H1 (cell line): Measurements from ENCODE around the gene CD34. TPM values are rescaled to one million over a fixed set of nuclear protein-coding genes. Genes with fewer than 3 reads are reported as not detected.

Experiments
- BACH1 ChIP-seq: IDR thresholded peaks from 2 replicates; pipeline ENCODE4 v1.6.1; 2012; ENCODE audit warnings: low read length, improper control_type of control experiment
- CREB1 ChIP-seq: IDR thresholded peaks from 2 replicates; pipeline ENCODE4 v1.6.1; 2012; ENCODE audit warnings: inconsistent platforms
- MAX ChIP-seq: IDR thresholded peaks from 2 replicates; pipeline ENCODE4 v1.6.1; 2012; ENCODE audit warnings: inconsistent platforms
- NANOG ChIP-seq: IDR thresholded peaks from 2 replicates; pipeline ENCODE4 v1.6.1; 2011; ENCODE audit warnings: low read length, low read depth, mild to moderate bottlenecking, inconsistent platforms; ENCODE audit not compliant: insufficient read depth, poor library complexity, severe bottlenecking
- POLR2A ChIP-seq, 2 experiments: IDR thresholded peaks; 1 replicate in 1 of 2; 2 replicates in 1 of 2; pipeline ENCODE4 v1.6.1; 2011; ENCODE audit warnings: low read depth in 2 of 2, low read length in 2 of 2, mild to moderate bottlenecking in 2 of 2; ENCODE audit errors: control extremely low read depth in 1 of 2
- POU5F1 ChIP-seq: IDR thresholded peaks from 2 replicates; pipeline ENCODE4 v1.6.1; 2011; ENCODE audit warnings: low read depth, mild to moderate bottlenecking, low read length, moderate library complexity
- SP1 ChIP-seq: IDR thresholded peaks from 2 replicates; pipeline ENCODE4 v1.6.1; 2011; ENCODE audit warnings: low read depth, low read length
- TEAD4 ChIP-seq: IDR thresholded peaks from 2 replicates; pipeline ENCODE4 v1.6.1; 2012; ENCODE audit warnings: low read depth, low read length, inconsistent platforms, mixed read lengths
- USF2 ChIP-seq: IDR thresholded peaks from 2 replicates; pipeline ENCODE4 v1.6.1; 2011; ENCODE audit warnings: low read length, improper control_type of control experiment
- polyA plus RNA-seq, 7 experiments: library from polyadenylated mRNA; depleted of rRNA in 3 of 7; stranded (reverse) in 5 of 7; unstranded in 2 of 7; fragments of >200 nt in 5 of 7; fragments of 200-250 nt in 2 of 7; gene quantifications; 1 replicate in 5 of 7; 2 replicates in 1 of 7; 4 replicates in 1 of 7; pipeline versions ENCODE4 v1.2.1 to v1.2.3, GENCODE V29; 2011 to 2013; ENCODE audit warnings: missing spikeins in 2 of 7, mixed read lengths in 2 of 7
- total RNA-seq: library from RNA; stranded (reverse); fragmentation: NEBNext Ultra II Directional; extraction: Animal tissue kit (Norgen Biotek cat#: 25700); gene quantifications from 2 replicates; pipeline ENCODE4 v1.2.1, GENCODE V29; 2021

Gene CD34
- total and polyA plus RNA-seq, 2 of the 8 experiments (the other 6 are each of a cell fraction or from before 2014, with no cell fraction given): 0.39 to 0.54 TPM

GRCh38 chr1:207898836-207899235 lies 12.1 kb downstream of the CD34 start (continued):
- no peak for TF ChIP-seq NANOG
- no peak for TF ChIP-seq CREB1
- TF ChIP-seq POU5F1: no peak
- no peak for TF ChIP-seq USF2
- TF ChIP-seq MAX: no peak
- no peak for TF ChIP-seq SP1
- no peak for TF ChIP-seq BACH1
- TF ChIP-seq TEAD4: no peak
- TF ChIP-seq POLR2A (IDR thresholded peaks at IDR 0.05; ENCODE audit: control extremely low read depth in 1 of 2, low read depth in 2 of 2, low read length in 2 of 2): no peak
